Measurements from ENCODE around the gene ZSCAN1.

ZSCAN1 gene

DNA sequence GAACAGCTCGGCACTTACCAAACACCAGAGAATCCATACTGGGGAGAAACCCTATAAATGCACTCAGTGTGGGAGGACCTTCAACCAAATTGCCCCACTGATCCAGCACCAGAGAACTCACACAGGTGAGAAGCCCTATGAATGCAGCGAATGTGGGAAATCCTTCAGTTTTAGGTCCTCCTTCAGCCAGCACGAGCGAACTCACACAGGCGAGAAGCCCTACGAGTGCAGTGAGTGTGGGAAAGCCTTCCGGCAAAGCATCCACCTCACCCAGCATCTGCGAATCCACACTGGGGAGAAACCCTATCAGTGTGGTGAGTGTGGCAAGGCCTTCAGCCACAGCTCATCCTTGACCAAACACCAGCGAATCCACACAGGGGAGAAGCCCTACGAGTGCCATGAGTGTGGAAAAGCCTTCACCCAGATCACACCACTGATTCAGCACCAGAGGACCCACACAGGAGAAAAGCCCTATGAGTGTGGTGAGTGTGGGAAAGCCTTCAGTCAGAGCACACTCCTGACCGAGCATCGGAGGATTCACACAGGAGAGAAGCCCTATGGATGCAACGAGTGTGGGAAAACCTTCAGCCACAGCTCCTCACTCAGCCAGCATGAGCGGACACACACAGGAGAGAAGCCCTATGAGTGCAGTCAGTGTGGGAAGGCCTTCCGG, 33.6 kb downstream of the ZSCAN1 start:
- Histone ChIP-seq H3K36me3 (ENCODE audit: control insufficient read depth, insufficient read depth, low read length) (peaks cover 9% of the 10 kb centered on the region), H3K4me3 (ENCODE audit: low read length) (no peak overlapping the region), H3K27me3 (ENCODE audit: control insufficient read depth, insufficient read depth, low read length) (no peaks in the 10 kb centered on the region), H3K27ac (ENCODE audit: low read length) (no peak overlapping the region), H3K9me3 (ENCODE audit: control insufficient read depth, insufficient read depth, low read length) (peaks cover 14% of the 10 kb centered on the region), H3K4me1 (ENCODE audit: control insufficient read depth, insufficient read depth, low read length) (no peaks in the 10 kb centered on the region)
- WGBS (ENCODE audit: insufficient coverage, insufficient read length) = no CpG with 5 or more reads among the region's 15 CpGs
- DNase-seq (ENCODE audit: low read depth, low spot score) = no peak

DNA sequence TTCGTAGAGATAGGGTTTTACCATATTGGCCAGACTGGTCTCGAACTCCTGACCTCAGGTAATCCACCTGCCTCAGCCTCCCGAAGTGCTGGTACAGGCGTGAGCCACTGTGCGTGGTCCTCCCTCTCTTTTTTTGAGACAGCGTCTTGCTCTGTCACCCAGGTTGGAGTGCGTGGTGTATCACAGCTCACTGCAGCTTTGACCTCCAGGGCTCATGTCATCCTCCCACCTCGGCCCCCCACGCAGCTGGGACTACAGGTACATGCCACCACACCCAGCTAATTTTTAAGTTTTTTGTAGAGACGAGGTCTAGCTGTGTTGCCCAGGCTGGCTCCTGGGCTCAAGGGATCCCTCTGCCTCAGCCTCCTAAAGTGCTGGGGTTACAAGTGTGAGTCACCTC, 46.0 kb downstream of the ZSCAN1 start:
- Histone ChIP-seq H3K4me1 (ENCODE audit: control insufficient read depth, insufficient read depth, low read length) (no peaks in the 10 kb centered on the region), H3K9me3 (ENCODE audit: control insufficient read depth, insufficient read depth, low read length) (peaks cover 2% of the 10 kb centered on the region; the same call in 1 of the 2 replicates), H3K27ac (ENCODE audit: low read length) (no peak overlapping the region), H3K36me3 (ENCODE audit: control insufficient read depth, insufficient read depth, low read length) (peaks cover 9% of the 10 kb centered on the region; the same call in 1 of the 2 replicates), H3K4me3 (ENCODE audit: low read length) (no peak overlapping the region), H3K27me3 (ENCODE audit: control insufficient read depth, insufficient read depth, low read length) (no peaks in the 10 kb centered on the region)
- DNase-seq (ENCODE audit: low read depth, low spot score) = no peak
- WGBS (ENCODE audit: insufficient coverage, insufficient read length) = no CpG with 5 or more reads among the region's 10 CpGs

DNA sequence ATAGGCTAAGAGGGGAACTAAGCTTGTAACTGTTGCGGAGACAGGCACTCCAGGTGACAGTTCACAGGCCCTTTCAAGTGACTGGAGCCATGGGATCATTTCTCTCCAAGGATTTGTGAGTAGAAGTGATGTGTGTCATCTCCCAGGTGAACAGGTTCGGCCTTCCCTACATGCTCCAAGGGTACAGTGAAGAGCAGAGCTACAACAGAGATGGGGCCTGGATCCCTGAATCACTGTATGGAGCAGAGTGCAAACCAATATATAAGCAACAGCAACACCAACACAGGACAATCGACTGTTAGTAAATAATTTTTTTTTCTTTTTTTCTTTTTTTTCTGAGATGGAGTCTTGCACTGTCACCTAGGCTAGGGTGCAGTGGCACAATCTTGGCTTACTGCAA, 49.2 kb downstream of the ZSCAN1 start:
- Histone ChIP-seq H3K27ac (ENCODE audit: low read length) (no peak overlapping the region), H3K4me3 (ENCODE audit: low read length) (no peak overlapping the region), H3K4me1 (ENCODE audit: control insufficient read depth, insufficient read depth, low read length) (no peaks in the 10 kb centered on the region), H3K9me3 (ENCODE audit: control insufficient read depth, insufficient read depth, low read length) (no peaks in the 10 kb centered on the region), H3K27me3 (ENCODE audit: control insufficient read depth, insufficient read depth, low read length) (no peaks in the 10 kb centered on the region), H3K36me3 (ENCODE audit: control insufficient read depth, insufficient read depth, low read length) (peaks cover 17% of the 10 kb centered on the region; the same call in 1 of the 2 replicates)
- no peak for DNase-seq (ENCODE audit: low read depth, low spot score)
- no CpG with 5 or more reads among the region's 3 CpGs for WGBS (ENCODE audit: insufficient coverage, insufficient read length)

DNA sequence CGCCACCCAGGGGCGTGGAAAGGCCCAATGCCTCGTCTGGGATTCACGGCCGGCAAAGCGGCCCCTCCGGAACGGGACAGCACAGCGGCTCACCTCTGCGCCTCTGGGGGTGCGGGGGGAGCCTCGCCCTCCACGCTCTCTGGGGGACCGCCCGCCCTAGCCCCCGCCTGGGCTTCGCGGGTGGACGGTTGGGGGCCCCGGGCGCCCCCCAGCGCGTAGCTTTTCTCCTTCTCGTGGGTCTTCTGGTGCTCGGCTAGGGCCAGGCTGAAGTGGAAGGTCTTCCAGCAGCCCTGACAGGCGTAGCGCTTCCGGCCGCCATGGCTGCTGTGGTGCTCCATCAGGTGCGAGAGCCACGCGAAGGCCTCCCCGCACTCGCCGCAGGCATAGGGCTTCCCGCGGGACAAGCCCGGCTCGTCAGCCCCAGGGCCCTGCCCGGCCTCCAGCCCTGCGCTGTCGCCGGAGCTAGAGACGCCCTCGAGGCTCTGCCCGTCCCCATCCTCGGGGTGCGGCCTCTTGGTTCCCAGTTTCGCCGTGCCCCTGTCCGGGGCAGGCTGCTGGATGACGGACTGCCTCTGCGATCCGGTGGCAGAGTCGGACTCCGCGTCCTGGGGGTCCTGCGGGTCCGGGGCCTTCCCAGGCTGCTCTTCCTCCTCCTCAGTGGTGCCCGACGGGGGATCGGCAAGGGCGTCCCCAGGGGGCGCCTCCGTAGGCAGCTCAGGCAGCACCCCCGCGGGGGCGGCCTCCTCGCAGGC, 50.9 kb downstream of the ZSCAN1 start:
- H3K36me3 ChIP-seq (ENCODE audit: control insufficient read depth, insufficient read depth, low read length) = peaks cover 21% of the 10 kb centered on the region; the same call in 1 of the 2 replicates

DNA sequence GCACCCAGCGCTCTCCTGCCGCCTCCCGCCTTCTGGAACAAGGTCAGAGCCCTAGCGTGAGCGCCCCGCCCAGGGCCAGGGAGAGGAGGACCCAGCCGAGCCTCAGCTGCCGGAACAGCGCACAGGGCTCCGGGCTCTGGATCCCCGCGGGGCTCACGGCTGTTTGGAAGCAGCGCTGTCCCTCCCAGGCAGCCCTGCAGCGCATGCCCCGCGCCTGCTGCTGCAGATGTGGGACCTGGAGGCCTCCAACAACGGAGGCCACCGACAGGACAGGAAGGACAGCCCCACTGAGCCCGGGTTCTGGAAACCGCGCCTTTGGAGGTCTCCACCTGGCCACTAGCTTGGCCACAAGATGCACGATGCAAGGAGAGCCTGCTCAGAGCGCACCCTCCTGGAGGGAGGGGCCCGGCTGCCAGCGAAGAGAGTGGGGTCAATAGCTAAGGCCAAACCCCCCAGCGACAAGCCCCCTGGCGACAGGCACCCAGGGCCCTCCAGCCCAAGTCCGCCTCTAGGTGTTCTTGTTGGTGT, 51.6 kb downstream of the ZSCAN1 start:
- no peaks in the 10 kb centered on the region for H3K9me3 ChIP-seq (ENCODE audit: control insufficient read depth, insufficient read depth, low read length)
- no CpG with 5 or more reads among the region's 29 CpGs for WGBS (ENCODE audit: insufficient coverage, insufficient read length)
- H3K27ac ChIP-seq (ENCODE audit: low read length) = no peak overlapping the region

More for the DNA sequence above, 50.9 kb downstream of the ZSCAN1 start:
- WGBS (ENCODE audit: insufficient coverage, insufficient read length) = no CpG with 5 or more reads among the region's 69 CpGs
- no peak overlapping the region for H3K27ac ChIP-seq (ENCODE audit: low read length)
- no peaks in the 10 kb centered on the region for H3K27me3 ChIP-seq (ENCODE audit: control insufficient read depth, insufficient read depth, low read length)
- DNase-seq (ENCODE audit: low read depth, low spot score) = no peak
- no peak overlapping the region for H3K4me3 ChIP-seq (ENCODE audit: low read length)
- H3K9me3 ChIP-seq (ENCODE audit: control insufficient read depth, insufficient read depth, low read length) = no peaks in the 10 kb centered on the region
- no peaks in the 10 kb centered on the region for H3K4me1 ChIP-seq (ENCODE audit: control insufficient read depth, insufficient read depth, low read length)

DNA sequence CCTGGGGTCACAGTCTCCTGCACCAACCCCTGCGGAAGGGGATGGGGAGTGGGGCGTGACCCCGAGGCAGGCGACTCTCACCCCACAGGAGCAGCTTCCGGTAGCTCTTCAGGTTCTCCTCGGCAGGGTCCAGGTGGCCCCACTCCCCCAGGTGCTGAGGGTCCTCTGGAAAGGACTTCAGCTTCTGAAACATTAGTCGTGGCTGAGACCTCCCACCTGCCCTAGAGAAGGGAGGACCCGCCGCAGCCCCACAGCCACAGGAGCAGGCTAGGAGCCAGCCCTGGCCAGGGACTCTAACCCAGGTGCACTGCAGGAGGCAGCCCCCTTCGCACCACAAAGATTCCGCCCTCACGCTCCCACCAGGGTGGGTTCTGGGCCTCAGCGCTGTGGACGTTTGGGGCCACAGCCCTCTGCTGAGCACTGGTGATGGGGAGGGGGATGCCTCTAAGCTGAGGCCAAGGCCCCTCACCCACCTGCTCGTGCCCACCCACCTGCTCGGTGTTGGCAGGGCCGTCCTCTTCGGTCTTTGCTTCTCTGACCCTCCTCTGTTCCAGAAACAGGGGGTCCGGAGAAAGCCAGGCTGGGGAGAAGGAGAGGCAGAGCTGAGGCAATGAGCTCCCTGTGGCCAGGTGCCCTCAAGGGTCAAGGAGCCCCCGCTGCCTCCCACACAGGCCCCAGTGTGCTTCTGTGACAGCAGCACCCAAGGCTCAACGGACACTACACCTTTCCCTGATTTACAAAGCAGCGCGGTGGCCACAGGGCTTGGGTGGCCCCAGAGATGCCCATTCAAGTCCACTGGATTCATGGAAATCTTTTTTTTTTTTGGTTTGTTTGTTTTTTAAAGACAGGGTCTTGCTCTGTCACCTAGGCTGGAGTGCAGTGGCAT, 53.2 kb downstream of the ZSCAN1 start:
- H3K36me3 ChIP-seq (ENCODE audit: control insufficient read depth, insufficient read depth, low read length) = peaks cover 21% of the 10 kb centered on the region; the same call in 1 of the 2 replicates
- H3K4me3 ChIP-seq (ENCODE audit: low read length) = no peak overlapping the region
- no peak for DNase-seq (ENCODE audit: low read depth, low spot score)
- H3K9me3 ChIP-seq (ENCODE audit: control insufficient read depth, insufficient read depth, low read length) = no peaks in the 10 kb centered on the region
- no peaks in the 10 kb centered on the region for H3K4me1 ChIP-seq (ENCODE audit: control insufficient read depth, insufficient read depth, low read length)
- no CpG with 5 or more reads among the region's 23 CpGs for WGBS (ENCODE audit: insufficient coverage, insufficient read length)
- no peaks in the 10 kb centered on the region for H3K27me3 ChIP-seq (ENCODE audit: control insufficient read depth, insufficient read depth, low read length)
- H3K27ac ChIP-seq (ENCODE audit: low read length) = no peak overlapping the region

More for the DNA sequence above, 51.6 kb downstream of the ZSCAN1 start:
- H3K4me3 ChIP-seq (ENCODE audit: low read length) = no peak overlapping the region
- no peak for DNase-seq (ENCODE audit: low read depth, low spot score)
- H3K27me3 ChIP-seq (ENCODE audit: control insufficient read depth, insufficient read depth, low read length) = no peaks in the 10 kb centered on the region
- no peaks in the 10 kb centered on the region for H3K4me1 ChIP-seq (ENCODE audit: control insufficient read depth, insufficient read depth, low read length)
- H3K36me3 ChIP-seq (ENCODE audit: control insufficient read depth, insufficient read depth, low read length) = peaks cover 21% of the 10 kb centered on the region; the same call in 1 of the 2 replicates

DNA sequence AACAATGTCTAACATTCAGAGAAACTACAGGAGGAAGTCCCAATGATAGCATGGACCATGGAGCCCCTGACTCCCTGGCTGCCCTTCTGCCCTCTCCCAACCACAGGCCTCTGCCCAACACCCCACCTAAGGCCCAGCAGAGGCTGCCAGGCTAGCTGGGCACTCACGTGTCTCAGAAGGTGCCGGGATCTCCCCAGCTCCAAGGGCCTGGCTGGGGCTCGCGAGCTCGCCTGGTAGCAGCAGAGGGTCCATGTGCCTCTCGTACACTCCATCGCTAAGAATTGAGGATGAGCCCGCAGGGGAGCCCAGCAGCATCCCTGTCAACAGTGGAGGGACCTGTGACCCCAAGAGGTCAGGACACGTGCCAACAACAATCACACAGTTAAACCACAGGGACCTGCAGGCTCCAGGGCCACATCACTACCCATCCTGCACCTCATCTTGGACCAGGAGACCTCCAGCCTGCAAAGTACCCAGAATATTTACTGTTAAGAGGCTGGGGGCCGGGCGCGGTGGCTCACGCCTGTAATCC, 54.8 kb downstream of the ZSCAN1 start:
- DNase-seq (ENCODE audit: low read depth, low spot score) = no peak
- Histone ChIP-seq H3K4me1 (ENCODE audit: control insufficient read depth, insufficient read depth, low read length) (no peaks in the 10 kb centered on the region), H3K4me3 (ENCODE audit: low read length) (no peak overlapping the region), H3K9me3 (ENCODE audit: control insufficient read depth, insufficient read depth, low read length) (no peaks in the 10 kb centered on the region), H3K27me3 (ENCODE audit: control insufficient read depth, insufficient read depth, low read length) (no peaks in the 10 kb centered on the region), H3K27ac (ENCODE audit: low read length) (no peak overlapping the region), H3K36me3 (ENCODE audit: control insufficient read depth, insufficient read depth, low read length) (peaks cover 21% of the 10 kb centered on the region; the same call in 1 of the 2 replicates)
- no CpG with 5 or more reads among the region's 13 CpGs for WGBS (ENCODE audit: insufficient coverage, insufficient read length)

DNA sequence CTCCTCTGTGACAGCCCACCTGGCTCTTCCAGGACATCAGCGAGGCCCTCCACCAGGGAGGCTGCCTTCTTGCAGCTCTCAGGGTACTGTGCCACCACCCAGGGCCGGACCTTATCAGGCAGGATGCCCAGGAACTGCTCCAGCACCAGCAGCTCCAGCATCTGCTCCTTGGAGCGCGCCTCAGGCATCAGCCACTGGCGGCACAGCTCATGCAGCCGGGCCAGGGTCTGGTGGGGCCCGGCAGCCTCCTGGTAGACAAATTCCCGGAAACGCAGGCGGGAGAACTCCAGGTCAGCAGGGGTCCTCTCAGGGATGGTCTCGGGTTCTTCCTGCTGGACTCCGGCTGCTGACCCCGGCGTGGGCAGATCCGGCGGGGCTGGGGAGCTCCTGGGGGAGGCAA, 56.0 kb downstream of the ZSCAN1 start:
- H3K9me3 ChIP-seq (ENCODE audit: control insufficient read depth, insufficient read depth, low read length) = no peaks in the 10 kb centered on the region
- no peak for DNase-seq (ENCODE audit: low read depth, low spot score)
- no peaks in the 10 kb centered on the region for H3K4me1 ChIP-seq (ENCODE audit: control insufficient read depth, insufficient read depth, low read length)
- no peak overlapping the region for H3K4me3 ChIP-seq (ENCODE audit: low read length)
- peaks cover 11% of the 10 kb centered on the region; the same call in 1 of the 2 replicates for H3K36me3 ChIP-seq (ENCODE audit: control insufficient read depth, insufficient read depth, low read length)
- no CpG with 5 or more reads among the region's 16 CpGs for WGBS (ENCODE audit: insufficient coverage, insufficient read length)
- H3K27ac ChIP-seq (ENCODE audit: low read length) = no peak overlapping the region
- H3K27me3 ChIP-seq (ENCODE audit: control insufficient read depth, insufficient read depth, low read length) = no peaks in the 10 kb centered on the region

DNA sequence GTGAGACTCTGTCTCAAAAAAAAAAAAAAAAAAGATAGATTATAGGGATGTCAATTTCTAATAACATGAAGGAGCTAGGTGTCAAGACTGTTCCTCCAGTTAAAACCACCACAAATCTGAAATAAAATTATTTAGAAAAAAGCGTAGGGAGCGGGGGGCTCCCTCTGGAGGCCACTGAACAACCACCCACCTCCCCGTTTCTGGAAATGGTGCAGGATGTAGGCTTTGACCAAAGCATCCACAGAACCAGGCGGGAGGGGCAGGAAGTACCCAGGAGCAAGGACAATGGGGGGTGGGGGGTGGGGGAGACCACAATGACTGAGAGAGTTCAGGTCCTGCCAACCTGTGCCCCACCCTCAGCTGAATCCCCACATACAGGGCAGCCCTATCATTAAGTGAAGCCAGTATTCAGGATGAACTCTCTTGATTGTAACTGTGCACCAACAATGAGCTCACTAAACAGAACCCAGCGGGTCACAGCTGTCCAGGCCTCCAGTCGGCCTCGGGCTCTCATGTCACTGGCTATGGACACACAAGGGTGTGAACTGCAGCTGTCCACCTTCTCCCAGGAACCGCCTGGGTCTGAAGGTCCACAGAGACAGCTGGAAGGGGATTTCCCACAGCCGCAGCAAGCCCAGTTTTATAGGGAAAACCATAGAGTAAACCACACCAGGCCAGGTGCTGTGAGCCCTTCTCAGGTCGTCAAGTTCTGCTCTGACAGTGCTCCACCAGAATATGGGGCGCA, 57.6 kb downstream of the ZSCAN1 start:
- Histone ChIP-seq H3K36me3 (ENCODE audit: control insufficient read depth, insufficient read depth, low read length) (peaks cover 7% of the 10 kb centered on the region; the same call in 1 of the 2 replicates), H3K4me3 (ENCODE audit: low read length) (no peak overlapping the region), H3K27me3 (ENCODE audit: control insufficient read depth, insufficient read depth, low read length) (no peaks in the 10 kb centered on the region), H3K4me1 (ENCODE audit: control insufficient read depth, insufficient read depth, low read length) (no peaks in the 10 kb centered on the region), H3K27ac (ENCODE audit: low read length) (no peak overlapping the region), H3K9me3 (ENCODE audit: control insufficient read depth, insufficient read depth, low read length) (no peaks in the 10 kb centered on the region)
- no CpG with 5 or more reads among the region's 11 CpGs for WGBS (ENCODE audit: insufficient coverage, insufficient read length)
- DNase-seq (ENCODE audit: low read depth, low spot score) = no peak
